ENCODE measurements around the gene CDH12. TPM values are rescaled to one million over a fixed set of nuclear protein-coding genes. Genes with fewer than 3 reads are reported as not detected.

The CDH12 gene
- total and polyA plus RNA-seq, 10 of the 15 experiments (the other 5 are each of a cell fraction or from before 2014, with no cell fraction given), result 0.03 to 0.16 TPM; not detected in 8

DNA sequence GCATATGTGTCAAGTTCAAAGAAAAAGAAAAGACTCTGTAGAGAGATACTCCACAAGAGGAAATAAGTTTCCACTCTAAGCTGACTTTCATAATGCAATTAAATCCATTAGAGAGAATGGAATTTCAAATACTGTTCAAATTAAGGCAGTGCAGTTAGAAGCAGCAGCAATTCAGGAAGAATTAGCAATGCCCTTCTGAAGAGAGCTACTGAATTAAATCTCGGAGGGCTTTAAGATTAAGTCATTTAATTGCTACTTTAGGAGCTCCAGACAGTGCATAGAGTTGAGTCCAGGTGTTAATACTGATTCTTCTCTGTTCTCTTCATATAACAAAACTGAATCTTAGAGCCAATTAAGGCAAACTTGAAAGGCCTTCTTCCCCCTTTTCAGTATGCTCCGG is 8.5 kb downstream of the CDH12 start:
- H3K27ac ChIP-seq (ENCODE audit: control insufficient read depth, insufficient read depth), result no peak overlapping the region
- BruUV-seq (replicated peaks), result no TSS peak
- ChIA-PET CTCF (interaction anchor here (1.0 to 1.1 kb wide), 2 partner anchors 9 to 11 kb away, joined by 3 to 4 read pairs; no protein-coding TSS in a partner anchor), POLR2A (no interaction called here), RAD21 (ENCODE audit: unreplicated experiment) (no interaction called here), SMC1A (ENCODE audit: uncharacterized antibody, unreplicated experiment) (interaction anchor here (0.6 kb wide), 1 partner anchor 17 kb away, joined by 3 read pairs; no protein-coding TSS in a partner anchor)
- intact Hi-C loops (cut with micrococcal nuclease; ENCODE audit: unreplicated experiment) (no loop called here), in situ Hi-C loops (cut with MboI) (no loop called here)
- FAIRE-seq, result no peak
- H3K36me3 ChIP-seq (ENCODE audit: control insufficient read depth in 2 of 2, insufficient read depth in 2 of 2, low read length in 1 of 2), result no peaks in the 10 kb centered on the region
- H3K79me2 ChIP-seq (ENCODE audit: control insufficient read depth, insufficient read depth, low read length), result no peaks in the 10 kb centered on the region
- H3K9me3 ChIP-seq (replicated peaks; ENCODE audit: control insufficient read depth, insufficient read depth, low read length), result no peaks in the 10 kb centered on the region
- no peaks in the 10 kb centered on the region for H3K4me1 ChIP-seq (ENCODE audit: control insufficient read depth, insufficient read depth, low read length)
- 13% methylated on average over 2 of the region's 2 CpGs for WGBS (ENCODE audit: insufficient coverage, insufficient replicate concordance, low lambda C conversion rate, missing lambda C conversion rate)
- H3K4me3 ChIP-seq, result no peak overlapping the region
- H2AFZ ChIP-seq (ENCODE audit: control insufficient read depth, low read depth, low read length), result no peak overlapping the region
- no peak overlapping the region for H3K9ac ChIP-seq (ENCODE audit: control insufficient read depth, insufficient read depth, low read length)
- TF ChIP-seq, protein P1, sequence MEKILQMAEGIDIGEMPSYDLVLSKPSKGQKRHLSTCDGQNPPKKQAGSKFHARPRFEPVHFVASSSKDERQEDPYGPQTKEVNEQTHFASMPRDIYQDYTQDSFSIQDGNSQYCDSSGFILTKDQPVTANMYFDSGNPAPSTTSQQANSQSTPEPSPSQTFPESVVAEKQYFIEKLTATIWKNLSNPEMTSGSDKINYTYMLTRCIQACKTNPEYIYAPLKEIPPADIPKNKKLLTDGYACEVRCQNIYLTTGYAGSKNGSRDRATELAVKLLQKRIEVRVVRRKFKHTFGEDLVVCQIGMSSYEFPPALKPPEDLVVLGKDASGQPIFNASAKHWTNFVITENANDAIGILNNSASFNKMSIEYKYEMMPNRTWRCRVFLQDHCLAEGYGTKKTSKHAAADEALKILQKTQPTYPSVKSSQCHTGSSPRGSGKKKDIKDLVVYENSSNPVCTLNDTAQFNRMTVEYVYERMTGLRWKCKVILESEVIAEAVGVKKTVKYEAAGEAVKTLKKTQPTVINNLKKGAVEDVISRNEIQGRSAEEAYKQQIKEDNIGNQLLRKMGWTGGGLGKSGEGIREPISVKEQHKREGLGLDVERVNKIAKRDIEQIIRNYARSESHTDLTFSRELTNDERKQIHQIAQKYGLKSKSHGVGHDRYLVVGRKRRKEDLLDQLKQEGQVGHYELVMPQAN (conservative IDR thresholded peaks at IDR 0.05), result no peak
- TF ChIP-seq, protein P2, sequence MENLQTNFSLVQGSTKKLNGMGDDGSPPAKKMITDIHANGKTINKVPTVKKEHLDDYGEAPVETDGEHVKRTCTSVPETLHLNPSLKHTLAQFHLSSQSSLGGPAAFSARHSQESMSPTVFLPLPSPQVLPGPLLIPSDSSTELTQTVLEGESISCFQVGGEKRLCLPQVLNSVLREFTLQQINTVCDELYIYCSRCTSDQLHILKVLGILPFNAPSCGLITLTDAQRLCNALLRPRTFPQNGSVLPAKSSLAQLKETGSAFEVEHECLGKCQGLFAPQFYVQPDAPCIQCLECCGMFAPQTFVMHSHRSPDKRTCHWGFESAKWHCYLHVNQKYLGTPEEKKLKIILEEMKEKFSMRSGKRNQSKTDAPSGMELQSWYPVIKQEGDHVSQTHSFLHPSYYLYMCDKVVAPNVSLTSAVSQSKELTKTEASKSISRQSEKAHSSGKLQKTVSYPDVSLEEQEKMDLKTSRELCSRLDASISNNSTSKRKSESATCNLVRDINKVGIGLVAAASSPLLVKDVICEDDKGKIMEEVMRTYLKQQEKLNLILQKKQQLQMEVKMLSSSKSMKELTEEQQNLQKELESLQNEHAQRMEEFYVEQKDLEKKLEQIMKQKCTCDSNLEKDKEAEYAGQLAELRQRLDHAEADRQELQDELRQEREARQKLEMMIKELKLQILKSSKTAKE (IDR thresholded peaks at IDR 0.05; ENCODE audit: low read depth, poor library complexity, severe bottlenecking), result no peak
- TF ChIP-seq FOXM1 (IDR thresholded peaks at IDR 0.05; ENCODE audit: low read depth, low read length), result no peak
- TF ChIP-seq NFYA (IDR thresholded peaks at IDR 0.05; ENCODE audit: borderline replicate concordance, low read depth, low read length), result no peak
- TF ChIP-seq, protein P3, sequence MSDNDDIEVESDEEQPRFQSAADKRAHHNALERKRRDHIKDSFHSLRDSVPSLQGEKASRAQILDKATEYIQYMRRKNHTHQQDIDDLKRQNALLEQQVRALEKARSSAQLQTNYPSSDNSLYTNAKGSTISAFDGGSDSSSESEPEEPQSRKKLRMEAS (IDR thresholded peaks at IDR 0.05; ENCODE audit: low read depth, low read length), result no peak
- TF ChIP-seq, protein P4, sequence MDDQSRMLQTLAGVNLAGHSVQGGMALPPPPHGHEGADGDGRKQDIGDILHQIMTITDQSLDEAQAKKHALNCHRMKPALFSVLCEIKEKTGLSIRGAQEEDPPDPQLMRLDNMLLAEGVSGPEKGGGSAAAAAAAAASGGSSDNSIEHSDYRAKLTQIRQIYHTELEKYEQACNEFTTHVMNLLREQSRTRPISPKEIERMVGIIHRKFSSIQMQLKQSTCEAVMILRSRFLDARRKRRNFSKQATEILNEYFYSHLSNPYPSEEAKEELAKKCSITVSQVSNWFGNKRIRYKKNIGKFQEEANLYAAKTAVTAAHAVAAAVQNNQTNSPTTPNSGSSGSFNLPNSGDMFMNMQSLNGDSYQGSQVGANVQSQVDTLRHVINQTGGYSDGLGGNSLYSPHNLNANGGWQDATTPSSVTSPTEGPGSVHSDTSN (IDR thresholded peaks at IDR 0.05; ENCODE audit: insufficient replicate concordance, low read depth, low read length), result no peak
- no peak for DNase-seq (ENCODE audit: low read depth, low spot score)
- ATAC-seq, result no peak
- H3K4me2 ChIP-seq (ENCODE audit: control insufficient read depth, insufficient read depth), result no peak overlapping the region
- H3K27me3 ChIP-seq (replicated peaks in 1 of 2; ENCODE audit: control insufficient read depth in 2 of 2, insufficient read depth in 2 of 2, low read length in 1 of 2), result no peaks in the 10 kb centered on the region
- no peaks in the 10 kb centered on the region for H4K20me1 ChIP-seq (ENCODE audit: control insufficient read depth, insufficient read depth)

Measured in GM12878 (cell line).